Limb (tissue), 2 donors: ENCODE data around the gene NSRP1.
"Not testable (repeated sequence)": the region's sequence is repeated elsewhere in the genome, so short reads cannot be mapped to it uniquely, and the experiment has no call there.

Experiments
- DNase-seq, 2 donors: peaks; one replicate each; pipeline ENCODE4 v3.0.0-alpha.2; 2016; ENCODE audit errors: extremely low spot score in 2 of 2

NSRP1 gene

GRCh38 chr17:30116661-30117551 is at the start of gene NSRP1:
Gene NSRP1, plus strand, starts transcription at chr17:30116816. Its CDS starts 28 bp downstream, at chr17:30116844.
- peak; percentile 95 to 97 for DNase-seq

- DNase-seq = no peak
These were observed 48.2 kb upstream of the NSRP1 start for GRCh38 chr17:30068465-30068864.

GRCh38 chr17:30074254-30074653 is 42.4 kb upstream of the NSRP1 start:
- no peak for DNase-seq

GRCh38 chr17:30074730-30075129 is 41.9 kb upstream of the NSRP1 start:
- DNase-seq = no peak

- no peak for DNase-seq
These were observed 33.8 kb upstream of the NSRP1 start for GRCh38 chr17:30082773-30083172.

- no peak for DNase-seq
These were observed 31.8 kb upstream of the NSRP1 start for GRCh38 chr17:30084788-30085187.

- no peak for DNase-seq
These were observed 29.7 kb upstream of the NSRP1 start for GRCh38 chr17:30086896-30087295.

- DNase-seq = not testable (repeated sequence)
These were observed 29.2 kb upstream of the NSRP1 start for GRCh38 chr17:30087431-30087830.

- no peak for DNase-seq
These were observed 25.4 kb upstream of the NSRP1 start for GRCh38 chr17:30091121-30091670.

GRCh38 chr17:30091771-30092170 is 24.8 kb upstream of the NSRP1 start:
- peak in 1 of 2 donors; percentile 25 for DNase-seq

GRCh38 chr17:30092886-30093285 is 23.7 kb upstream of the NSRP1 start:
- no peak for DNase-seq

- peak; percentile 62 to 65 for DNase-seq
These were observed 23.0 kb upstream of the NSRP1 start for GRCh38 chr17:30093463-30094147.

GRCh38 chr17:30095507-30096244 is 20.9 kb upstream of the NSRP1 start:
- peak in 1 of 2 donors; percentile 38 for DNase-seq

GRCh38 chr17:30101686-30102390 is 14.8 kb upstream of the NSRP1 start:
- DNase-seq = no peak

- DNase-seq = no peak
These were observed 12.7 kb upstream of the NSRP1 start for GRCh38 chr17:30103921-30104320.

- peak; percentile 83 to 86 for DNase-seq
These were observed 11.9 kb upstream of the NSRP1 start for GRCh38 chr17:30104575-30105339.

- DNase-seq = no peak
These were observed 3.8 kb upstream of the NSRP1 start for GRCh38 chr17:30112794-30113193.

- DNase-seq = no peak
These were observed 3.4 kb upstream of the NSRP1 start for GRCh38 chr17:30113213-30113612.

GRCh38 chr17:30116345-30116660 is 313 bp upstream of the NSRP1 start:
- no peak for DNase-seq

GRCh38 chr17:30117675-30118081 is 1.1 kb downstream of the NSRP1 start:
- no peak for DNase-seq
